OCI-LY3 (cell line): ENCODE results near the gene MSX2.

ENCODE experiments used
- H2AFZ ChIP-seq: fragments of 200-600, 300-600 bp; shearing (Covaris generic); 2 replicates; pipeline ENCODE4 v1.6.0; 2014; ENCODE audit warnings: antibody characterized with exemption, low read depth, low read length
- H3K27ac ChIP-seq: fragments of 200-600, 300-600 bp; sonication (generic); 2 replicates; pipeline ENCODE4 v1.5.1; 2014; ENCODE audit warnings: mild to moderate bottlenecking, low read length, moderate library complexity, mixed read lengths
- H3K27me3 ChIP-seq: fragments of 200-600, 300-600 bp; sonication (generic); 2 replicates; pipeline ENCODE4 v1.6.1; 2014; ENCODE audit warnings: low read depth, low read length, mixed read lengths
- H3K36me3 ChIP-seq: fragments of 200-600, 300-600 bp; sonication (generic); replicated peaks from 2 replicates; pipeline ENCODE3; 2014; ENCODE audit warnings: low read depth, low read length, mixed read lengths
- H3K4me1 ChIP-seq: fragments of 300-600, 200-600 bp; sonication (generic); 2 replicates; pipeline ENCODE4 v1.6.1; 2014; ENCODE audit warnings: low read length, mixed read lengths
- H3K4me2 ChIP-seq: fragments of 200-600, 300-600 bp; sonication (generic); 2 replicates; pipeline ENCODE4 v1.6.1; 2014; ENCODE audit warnings: low read length, mixed read lengths
- H3K4me3 ChIP-seq: fragments of 300-600, 200-600 bp; sonication (generic); 2 replicates; pipeline ENCODE4 v1.5.1; 2014; ENCODE audit warnings: antibody characterized with exemption, mild to moderate bottlenecking, low read length, moderate library complexity
- H3K79me2 ChIP-seq: fragments of 300-600, 200-600 bp; shearing (Covaris generic); 2 replicates; pipeline ENCODE4 v1.6.1; 2014; ENCODE audit warnings: mild to moderate bottlenecking, low read length, mixed read lengths
- H3K9ac ChIP-seq: fragments of 300-600, 200-600 bp; shearing (Covaris generic); 2 replicates; pipeline ENCODE4 v1.6.0; 2014; ENCODE audit warnings: mild to moderate bottlenecking, low read length, moderate library complexity
- H3K9me3 ChIP-seq: fragments of 200-600, 300-600 bp; shearing (Covaris generic); 2 replicates; pipeline ENCODE4 v1.6.1; 2014; ENCODE audit warnings: low read length, mixed read lengths; ENCODE audit not compliant: insufficient read depth
- H4K20me1 ChIP-seq: fragments of 200-600, 300-600 bp; sonication (generic); 2 replicates; pipeline ENCODE4 v1.6.1; 2016; ENCODE audit warnings: low read length, mixed read lengths; ENCODE audit not compliant: insufficient read depth
- CTCF ChIP-seq: fragments of 200-600, 300-600 bp; sonication (generic); IDR thresholded peaks from 2 replicates; pipeline ENCODE4 v1.5.1; 2014; ENCODE audit warnings: antibody characterized with exemption, low read length, low read depth
- EZH2phosphoT487 ChIP-seq: fragments of 200-600 bp; shearing (Covaris generic); IDR thresholded peaks from 2 replicates; pipeline ENCODE4 v1.6.1; 2018; ENCODE audit warnings: antibody characterized with exemption, mixed run types, low read depth

MSX2 gene

GRCh38 chr5:174750711-174751110 lies 26.3 kb downstream of the MSX2 start:
- Histone ChIP-seq H3K9me3 (no peaks in the 10 kb centered on the region), H3K79me2 (no peaks in the 10 kb centered on the region), H3K27ac (no peak overlapping the region), H4K20me1 (no peaks in the 10 kb centered on the region), H3K4me1 (no peaks in the 10 kb centered on the region), H2AFZ (no peak overlapping the region), H3K4me3 (no peak overlapping the region), H3K4me2 (no peak overlapping the region), H3K36me3 (no peaks in the 10 kb centered on the region), H3K27me3 (0 out of 2 replicates have a peak, but pooled peaks cover 5% of the 10 kb centered on the region), H3K9ac (no peak overlapping the region)
- TF ChIP-seq CTCF (no peak), EZH2phosphoT487 (no peak)

- Histone ChIP-seq H3K4me2 (no peak overlapping the region), H3K4me1 (no peaks in the 10 kb centered on the region), H3K9ac (no peak overlapping the region), H4K20me1 (no peaks in the 10 kb centered on the region), H3K27ac (no peak overlapping the region), H3K79me2 (no peaks in the 10 kb centered on the region), H2AFZ (no peak overlapping the region), H3K9me3 (no peaks in the 10 kb centered on the region), H3K4me3 (no peak overlapping the region), H3K36me3 (no peaks in the 10 kb centered on the region), H3K27me3 (no peaks in the 10 kb centered on the region)
- TF ChIP-seq CTCF (no peak), EZH2phosphoT487 (no peak)
Observed at GRCh38 chr5:174751154-174752000, 27.0 kb downstream of the MSX2 start.

GRCh38 chr5:174752121-174752520 lies 27.7 kb downstream of the MSX2 start:
- TF ChIP-seq CTCF, result no peak
- no peak for TF ChIP-seq EZH2phosphoT487
- no peaks in the 10 kb centered on the region for H3K9me3 ChIP-seq
- no peaks in the 10 kb centered on the region for H3K79me2 ChIP-seq
- H3K36me3 ChIP-seq, result no peaks in the 10 kb centered on the region
- H3K9ac ChIP-seq, result no peak overlapping the region
- H3K27me3 ChIP-seq, result no peaks in the 10 kb centered on the region
- no peak overlapping the region for H3K4me2 ChIP-seq
- no peaks in the 10 kb centered on the region for H3K4me1 ChIP-seq
- H3K27ac ChIP-seq, result no peak overlapping the region
- no peak overlapping the region for H2AFZ ChIP-seq
- H4K20me1 ChIP-seq, result no peaks in the 10 kb centered on the region
- no peak overlapping the region for H3K4me3 ChIP-seq

- Histone ChIP-seq H3K27me3 (no peaks in the 10 kb centered on the region), H3K4me2 (no peak overlapping the region)
Observed at GRCh38 chr5:174755106-174755505, 30.7 kb downstream of the MSX2 start.

More at GRCh38 chr5:174755106-174755505, 30.7 kb downstream of the MSX2 start:
- Histone ChIP-seq H3K4me1 (no peaks in the 10 kb centered on the region), H3K4me3 (no peak overlapping the region), H2AFZ (no peak overlapping the region), H4K20me1 (no peaks in the 10 kb centered on the region), H3K9ac (no peak overlapping the region), H3K79me2 (no peaks in the 10 kb centered on the region), H3K36me3 (no peaks in the 10 kb centered on the region), H3K9me3 (no peaks in the 10 kb centered on the region), H3K27ac (no peak overlapping the region)
- no peak for TF ChIP-seq CTCF
- TF ChIP-seq EZH2phosphoT487, result no peak
